ENCODE results near the gene XPA.

XPA gene

GRCh38 chr9:97698865-97699264, 1.7 kb upstream of the XPA start:
- no peak overlapping the region for H3K4ac ChIP-seq (ENCODE audit: low read length)
- no CpG with 5 or more reads among the region's 14 CpGs for WGBS, 2 donors (ENCODE audit: extremely low coverage in 2 of 2, insufficient read length in 2 of 2, insufficient replicate concordance in 1 of 2)
- DNase-seq (ENCODE audit: low spot score): no peak

GRCh38 chr9:97697837-97698236, 697 bp upstream of the XPA start:
- H3K4ac ChIP-seq (ENCODE audit: low read length): no peak overlapping the region
- H3K79me1 ChIP-seq (ENCODE audit: low read depth, low read length): peaks cover 2% of the 10 kb centered on the region
- peak overlapping the region in 1 of 2 donors; percentile 69 for H3K4me3 ChIP-seq (ENCODE audit: low read length in 2 of 2)
- H3K27ac ChIP-seq (replicated peaks; ENCODE audit: low read length): no peak overlapping the region
- no peak overlapping the region for H2BK120ac ChIP-seq (ENCODE audit: low read depth, low read length)
- H3K23ac ChIP-seq (ENCODE audit: low read depth, low read length, poor library complexity): no peak overlapping the region
- no peak overlapping the region for H2AK5ac ChIP-seq (ENCODE audit: low read depth, low read length)
- no peak for DNase-seq (ENCODE audit: low spot score)
- H3K9ac ChIP-seq (ENCODE audit: low read depth, low read length, poor library complexity): no peak overlapping the region
- H2BK12ac ChIP-seq (ENCODE audit: low read length): no peak overlapping the region
- H3K4me1 ChIP-seq (ENCODE audit: control insufficient read depth in 2 of 2, insufficient read depth in 1 of 2, low read depth in 1 of 2, low read length in 2 of 2): peaks cover 2 to 9% of the 10 kb centered on the region in 2 donors
- no peak overlapping the region for H2BK15ac ChIP-seq (ENCODE audit: low read length)
- WGBS, 2 donors (ENCODE audit: extremely low coverage in 2 of 2, insufficient read length in 2 of 2, insufficient replicate concordance in 1 of 2): no CpG with 5 or more reads among the region's 1 CpG
- H4K91ac ChIP-seq (ENCODE audit: low read depth, low read length, poor library complexity): no peak overlapping the region
- H3K27me3 ChIP-seq (ENCODE audit: control insufficient read depth in 3 of 3, insufficient read depth in 3 of 3, low read depth in 1 of 3, low read length in 3 of 3): peaks cover 0 to 7% (median 0%) of the 10 kb centered on the region in 3 experiments
- H3K9me3 ChIP-seq (replicated peaks in 1 of 2; ENCODE audit: control insufficient read depth in 2 of 2, insufficient read depth in 1 of 2, low read depth in 1 of 2, low read length in 2 of 2): no peaks in the 10 kb centered on the region
- no peak overlapping the region for H2BK5ac ChIP-seq (ENCODE audit: low read length)
- H3K36me3 ChIP-seq (replicated peaks in 1 of 2; ENCODE audit: control insufficient read depth in 2 of 2, insufficient read depth in 2 of 2, low read length in 2 of 2): peaks cover 0 to 7% of the 10 kb centered on the region in 2 donors
- H3K4me2 ChIP-seq (ENCODE audit: insufficient read depth, low read length, poor library complexity, severe bottlenecking): no peak overlapping the region
- H3K18ac ChIP-seq (ENCODE audit: low read length): no peak overlapping the region
- H2AFZ ChIP-seq (ENCODE audit: low read length): peak overlapping the region; percentile 96
- no peak overlapping the region for H3K14ac ChIP-seq (ENCODE audit: low read length)
- no peak overlapping the region for H4K8ac ChIP-seq (ENCODE audit: low read depth, low read length)

More at GRCh38 chr9:97698865-97699264, 1.7 kb upstream of the XPA start:
- no peaks in the 10 kb centered on the region for H3K36me3 ChIP-seq (replicated peaks in 1 of 2; ENCODE audit: control insufficient read depth in 2 of 2, insufficient read depth in 2 of 2, low read length in 2 of 2)
- H3K27ac ChIP-seq (replicated peaks; ENCODE audit: low read length): no peak overlapping the region
- H3K27me3 ChIP-seq (ENCODE audit: control insufficient read depth in 3 of 3, insufficient read depth in 3 of 3, low read depth in 1 of 3, low read length in 3 of 3): peaks cover 0 to 9% (median 0%) of the 10 kb centered on the region in 3 experiments
- no peak overlapping the region for H3K18ac ChIP-seq (ENCODE audit: low read length)
- no peak overlapping the region for H2BK120ac ChIP-seq (ENCODE audit: low read depth, low read length)
- H2AK5ac ChIP-seq (ENCODE audit: low read depth, low read length): peak overlapping the region; percentile 31
- no peak overlapping the region for H4K91ac ChIP-seq (ENCODE audit: low read depth, low read length, poor library complexity)
- H3K23ac ChIP-seq (ENCODE audit: low read depth, low read length, poor library complexity): no peak overlapping the region
- H3K9me3 ChIP-seq (replicated peaks in 1 of 2; ENCODE audit: control insufficient read depth in 2 of 2, insufficient read depth in 1 of 2, low read depth in 1 of 2, low read length in 2 of 2): no peaks in the 10 kb centered on the region
- H3K4me2 ChIP-seq (ENCODE audit: insufficient read depth, low read length, poor library complexity, severe bottlenecking): no peak overlapping the region
- H3K4me1 ChIP-seq (ENCODE audit: control insufficient read depth in 2 of 2, insufficient read depth in 1 of 2, low read depth in 1 of 2, low read length in 2 of 2): peaks cover 4 to 10% of the 10 kb centered on the region in 2 donors
- H2BK5ac ChIP-seq (ENCODE audit: low read length): no peak overlapping the region
- peaks cover 2% of the 10 kb centered on the region for H3K79me1 ChIP-seq (ENCODE audit: low read depth, low read length)
- no peak overlapping the region for H3K14ac ChIP-seq (ENCODE audit: low read length)
- no peak overlapping the region for H4K8ac ChIP-seq (ENCODE audit: low read depth, low read length)
- H2BK15ac ChIP-seq (ENCODE audit: low read length): no peak overlapping the region
- no peak overlapping the region for H3K4me3 ChIP-seq (ENCODE audit: low read length in 2 of 2)
- no peak overlapping the region for H2BK12ac ChIP-seq (ENCODE audit: low read length)
- no peak overlapping the region for H2AFZ ChIP-seq (ENCODE audit: low read length)
- no peak overlapping the region for H3K9ac ChIP-seq (ENCODE audit: low read depth, low read length, poor library complexity)

- peak overlapping the region; percentile 91 for H3K9ac ChIP-seq (ENCODE audit: low read depth, low read length, poor library complexity)
- H3K4me1 ChIP-seq (ENCODE audit: control insufficient read depth in 2 of 2, insufficient read depth in 1 of 2, low read depth in 1 of 2, low read length in 2 of 2): peaks cover 2 to 9% of the 10 kb centered on the region in 2 donors
- peaks cover 2% of the 10 kb centered on the region for H3K79me1 ChIP-seq (ENCODE audit: low read depth, low read length)
- H3K27me3 ChIP-seq (ENCODE audit: control insufficient read depth in 3 of 3, insufficient read depth in 3 of 3, low read depth in 1 of 3, low read length in 3 of 3): peaks cover 0 to 2% (median 0%) of the 10 kb centered on the region in 3 experiments
- no peak overlapping the region for H3K4ac ChIP-seq (ENCODE audit: low read length)
- H3K36me3 ChIP-seq (replicated peaks in 1 of 2; ENCODE audit: control insufficient read depth in 2 of 2, insufficient read depth in 2 of 2, low read length in 2 of 2): peaks cover 0 to 17% of the 10 kb centered on the region in 2 donors
- H3K9me3 ChIP-seq (replicated peaks in 1 of 2; ENCODE audit: control insufficient read depth in 2 of 2, insufficient read depth in 1 of 2, low read depth in 1 of 2, low read length in 2 of 2): no peaks in the 10 kb centered on the region
- no peak for DNase-seq (ENCODE audit: low spot score)
- WGBS, 2 donors (ENCODE audit: extremely low coverage in 2 of 2, insufficient read length in 2 of 2, insufficient replicate concordance in 1 of 2): no CpG with 5 or more reads among the region's 9 CpGs
- H2AK5ac ChIP-seq (ENCODE audit: low read depth, low read length): no peak overlapping the region
- H3K4me2 ChIP-seq (ENCODE audit: insufficient read depth, low read length, poor library complexity, severe bottlenecking): peak overlapping the region; percentile 89
- H2BK15ac ChIP-seq (ENCODE audit: low read length): no peak overlapping the region
- no peak overlapping the region for H4K91ac ChIP-seq (ENCODE audit: low read depth, low read length, poor library complexity)
- no peak overlapping the region for H3K27ac ChIP-seq (replicated peaks; ENCODE audit: low read length)
- H2BK120ac ChIP-seq (ENCODE audit: low read depth, low read length): no peak overlapping the region
- H4K8ac ChIP-seq (ENCODE audit: low read depth, low read length): no peak overlapping the region
- H2BK5ac ChIP-seq (ENCODE audit: low read length): peak overlapping the region; percentile 27
- peak overlapping the region; percentile 69 to 93 for H3K4me3 ChIP-seq (ENCODE audit: low read length in 2 of 2)
- H3K14ac ChIP-seq (ENCODE audit: low read length): peak overlapping the region; percentile 83
- H3K18ac ChIP-seq (ENCODE audit: low read length): no peak overlapping the region
- no peak overlapping the region for H3K23ac ChIP-seq (ENCODE audit: low read depth, low read length, poor library complexity)
- H2BK12ac ChIP-seq (ENCODE audit: low read length): no peak overlapping the region
- H2AFZ ChIP-seq (ENCODE audit: low read length): peak overlapping the region; percentile 96
Measured at GRCh38 chr9:97695995-97696802, 941 bp downstream of the XPA start.

GRCh38 chr9:97695390-97695789, 1.8 kb downstream of the XPA start:
- H3K27ac ChIP-seq (replicated peaks; ENCODE audit: low read length): no peak overlapping the region

More at GRCh38 chr9:97695390-97695789, 1.8 kb downstream of the XPA start:
- Histone ChIP-seq H2BK12ac (ENCODE audit: low read length) (no peak overlapping the region), H3K14ac (ENCODE audit: low read length) (no peak overlapping the region), H2AFZ (ENCODE audit: low read length) (no peak overlapping the region), H3K23ac (ENCODE audit: low read depth, low read length, poor library complexity) (no peak overlapping the region), H2BK120ac (ENCODE audit: low read depth, low read length) (no peak overlapping the region), H3K36me3 (replicated peaks in 1 of 2; ENCODE audit: control insufficient read depth in 2 of 2, insufficient read depth in 2 of 2, low read length in 2 of 2) (peaks cover 0 to 24% of the 10 kb centered on the region in 2 donors), H2BK15ac (ENCODE audit: low read length) (no peak overlapping the region), H3K4me3 (ENCODE audit: low read length in 2 of 2) (peak overlapping the region in 1 of 2 donors; percentile 69), H3K4me2 (ENCODE audit: insufficient read depth, low read length, poor library complexity, severe bottlenecking) (no peak overlapping the region), H3K9ac (ENCODE audit: low read depth, low read length, poor library complexity) (no peak overlapping the region), H2BK5ac (ENCODE audit: low read length) (no peak overlapping the region), H3K9me3 (replicated peaks in 1 of 2; ENCODE audit: control insufficient read depth in 2 of 2, insufficient read depth in 1 of 2, low read depth in 1 of 2, low read length in 2 of 2) (no peaks in the 10 kb centered on the region), H3K4me1 (ENCODE audit: control insufficient read depth in 2 of 2, insufficient read depth in 1 of 2, low read depth in 1 of 2, low read length in 2 of 2) (peaks cover 2 to 9% of the 10 kb centered on the region in 2 donors), H3K79me1 (ENCODE audit: low read depth, low read length) (peaks cover 2% of the 10 kb centered on the region), H4K8ac (ENCODE audit: low read depth, low read length) (no peak overlapping the region), H3K18ac (ENCODE audit: low read length) (no peak overlapping the region), H3K27me3 (ENCODE audit: control insufficient read depth in 3 of 3, insufficient read depth in 3 of 3, low read depth in 1 of 3, low read length in 3 of 3) (peaks cover 0 to 2% (median 0%) of the 10 kb centered on the region in 3 experiments), H4K91ac (ENCODE audit: low read depth, low read length, poor library complexity) (no peak overlapping the region), H3K4ac (ENCODE audit: low read length) (no peak overlapping the region), H2AK5ac (ENCODE audit: low read depth, low read length) (no peak overlapping the region)
- no CpG with 5 or more reads among the region's 3 CpGs for WGBS, 2 donors (ENCODE audit: extremely low coverage in 2 of 2, insufficient read length in 2 of 2, insufficient replicate concordance in 1 of 2)
- no peak for DNase-seq (ENCODE audit: low spot score)
